Fibroblast of skin of right biceps (primary cell): Measurements from ENCODE around the gene CCDC12.
A peak's percentile ranks its signal among the peaks of the same experiment; 100 is the strongest.

Experiments
- DNase-seq: peaks from one replicate; pipeline ENCODE4 v3.0.0-alpha.2; 2013

The CCDC12 gene

GRCh38 chr3:46953234-46954010, 23.1 kb downstream of the CCDC12 start:
- DNase-seq: no peak

- no peak for DNase-seq
These were observed 23.7 kb downstream of the CCDC12 start for GRCh38 chr3:46952813-46953212.

GRCh38 chr3:46950650-46951241, 25.8 kb downstream of the CCDC12 start:
- DNase-seq: no peak

- no peak for DNase-seq
These were observed 26.4 kb downstream of the CCDC12 start for GRCh38 chr3:46950177-46950576.

GRCh38 chr3:46948830-46949671, 27.5 kb downstream of the CCDC12 start:
- no peak for DNase-seq

- DNase-seq: no peak
These were observed 28.4 kb downstream of the CCDC12 start for GRCh38 chr3:46947981-46948791.

- DNase-seq: no peak
These were observed 29.0 kb downstream of the CCDC12 start for GRCh38 chr3:46947546-46947901.

GRCh38 chr3:46946856-46947545, 29.5 kb downstream of the CCDC12 start:
- DNase-seq: peak; percentile 23

- DNase-seq: no peak
These were observed 30.1 kb downstream of the CCDC12 start for GRCh38 chr3:46946416-46946815.

GRCh38 chr3:46944191-46944590, 32.4 kb downstream of the CCDC12 start:
- DNase-seq: no peak

GRCh38 chr3:46943237-46944187, 33.0 kb downstream of the CCDC12 start:
- no peak for DNase-seq

GRCh38 chr3:46942481-46943236, 33.9 kb downstream of the CCDC12 start:
- no peak for DNase-seq

- DNase-seq: no peak
These were observed 34.5 kb downstream of the CCDC12 start for GRCh38 chr3:46942076-46942475.

GRCh38 chr3:46939578-46940445, 36.7 kb downstream of the CCDC12 start:
- no peak for DNase-seq

GRCh38 chr3:46938118-46938517, 38.4 kb downstream of the CCDC12 start:
- no peak for DNase-seq

GRCh38 chr3:46936733-46937250, 39.8 kb downstream of the CCDC12 start:
- no peak for DNase-seq

GRCh38 chr3:46935989-46936558, 40.5 kb downstream of the CCDC12 start:
- DNase-seq: no peak

GRCh38 chr3:46935168-46935858, 41.2 kb downstream of the CCDC12 start:
- DNase-seq: peak; percentile 96
